ENCODE data around the gene SMYD3. TPM values are rescaled to one million over a fixed set of nuclear protein-coding genes. Genes with fewer than 3 reads are reported as not detected.
A peak's percentile ranks its signal among the peaks of the same experiment; 100 is the strongest.

The SMYD3 gene
- total and polyA plus RNA-seq, 2 of the 13 experiments (the other 11 are each of a cell fraction or from before 2014, with no cell fraction given) = 27.7 to 35.8 TPM

- TF ChIP-seq DRAP1 (CRISPR knock-in tag; IDR thresholded peaks at IDR 0.05) = 0 out of 2 replicates have a peak, but pooled peaks have one; percentile 41
- no peak for TF ChIP-seq SETDB1 (CRISPR knock-in tag; IDR thresholded peaks at IDR 0.05; ENCODE audit: borderline replicate concordance)
- TF ChIP-seq TP53 (CRISPR knock-in tag; conservative IDR thresholded peaks at IDR 0.05) = 0 out of 2 replicates have a peak, but pooled peaks have one; percentile 29
- TF ChIP-seq ATF7 (IDR thresholded peaks at IDR 0.05) = no peak
- TF ChIP-seq ATF7 (CRISPR knock-in tag; IDR thresholded peaks at IDR 0.05) = no peak
- TF ChIP-seq NFE2L1 (CRISPR knock-in tag; IDR thresholded peaks at IDR 0.05; ENCODE audit: borderline replicate concordance) = no peak
- no peak for TF ChIP-seq ELF4 (CRISPR knock-in tag; IDR thresholded peaks at IDR 0.05; ENCODE audit: borderline replicate concordance)
- TF ChIP-seq ZNF468 (CRISPR knock-in tag; IDR thresholded peaks at IDR 0.05) = no peak
- no peak for TF ChIP-seq ZBTB8A (CRISPR knock-in tag; IDR thresholded peaks at IDR 0.05; ENCODE audit: borderline replicate concordance, low read depth)
- TF ChIP-seq KDM5B (CRISPR knock-in tag; IDR thresholded peaks at IDR 0.05; ENCODE audit: borderline replicate concordance) = no peak
- TF ChIP-seq HMG20A (CRISPR knock-in tag; IDR thresholded peaks at IDR 0.05; ENCODE audit: borderline replicate concordance) = peak; percentile 81
- no peak for TF ChIP-seq ZNF414 (CRISPR knock-in tag; IDR thresholded peaks at IDR 0.05)
- no peak for TF ChIP-seq ZNF484 (CRISPR knock-in tag; IDR thresholded peaks at IDR 0.05; ENCODE audit: borderline replicate concordance, low read depth)
- TF ChIP-seq ZFP82 (CRISPR knock-in tag; IDR thresholded peaks at IDR 0.05; ENCODE audit: borderline replicate concordance) = no peak
- TF ChIP-seq THAP7 (CRISPR knock-in tag; IDR thresholded peaks at IDR 0.05) = no peak
- no peak for TF ChIP-seq RFX3 (CRISPR knock-in tag; IDR thresholded peaks at IDR 0.05)
- no peak for TF ChIP-seq ZNF354B (CRISPR knock-in tag; IDR thresholded peaks at IDR 0.05)
- TF ChIP-seq ATF2 (CRISPR knock-in tag; IDR thresholded peaks at IDR 0.05) = peak; percentile 63
- TF ChIP-seq ZNF513 (CRISPR knock-in tag; conservative IDR thresholded peaks at IDR 0.05) = no peak
- TF ChIP-seq HOXD1 (CRISPR knock-in tag; IDR thresholded peaks at IDR 0.05) = no peak
- TF ChIP-seq ZNF276 (CRISPR knock-in tag; IDR thresholded peaks at IDR 0.05; ENCODE audit: low read depth) = no peak
- no peak for TF ChIP-seq NFE2 (CRISPR knock-in tag; IDR thresholded peaks at IDR 0.05)
- TF ChIP-seq ZNF784 (CRISPR knock-in tag; IDR thresholded peaks at IDR 0.05; ENCODE audit: borderline replicate concordance) = no peak
- no peak for TF ChIP-seq ZKSCAN1 (IDR thresholded peaks at IDR 0.05; ENCODE audit: low read length)
Measured at GRCh38 chr1:246187834-246188372, 319.2 kb downstream of the SMYD3 start (continued).
